ENCODE data around the gene MERTK. TPM values are rescaled to one million over a fixed set of nuclear protein-coding genes. Genes with fewer than 3 reads are reported as not detected.

Gene MERTK
- total and polyA plus RNA-seq, 2 of the 13 experiments (the other 11 are each of a cell fraction or from before 2014, with no cell fraction given) = 37.3 to 44.7 TPM

- TF ChIP-seq ZBTB38 (CRISPR knock-in tag; IDR thresholded peaks at IDR 0.05) = peak; percentile 74; the same call in 1 of the 2 replicates
- no peak for TF ChIP-seq CEBPB (IDR thresholded peaks at IDR 0.05; ENCODE audit: borderline replicate concordance, low read depth, low read length)
- no peak for TF ChIP-seq NR3C1 (CRISPR knock-in tag; IDR thresholded peaks at IDR 0.05)
- peak; percentile 88; the same call in 1 of the 2 replicates for TF ChIP-seq TFDP1 (CRISPR knock-in tag; IDR thresholded peaks at IDR 0.05; ENCODE audit: borderline replicate concordance)
- TF ChIP-seq ZNF501 (CRISPR knock-in tag; IDR thresholded peaks at IDR 0.05) = peak; percentile 96
- TF ChIP-seq ZMYM3 (CRISPR knock-in tag; IDR thresholded peaks at IDR 0.05) = peak; percentile 37; the same call in 1 of the 2 replicates
- peak; percentile 97 for TF ChIP-seq ZNF687 (CRISPR knock-in tag; IDR thresholded peaks at IDR 0.05)
- TF ChIP-seq PAX8 (CRISPR knock-in tag; IDR thresholded peaks at IDR 0.05; ENCODE audit: borderline replicate concordance) = peak; percentile 86; the same call in 1 of the 2 replicates
- no peak; the same call in 1 of the 2 replicates for TF ChIP-seq ZNF460 (CRISPR knock-in tag; IDR thresholded peaks at IDR 0.05; ENCODE audit: borderline replicate concordance)
- peak; percentile 96 for TF ChIP-seq KAT8 (CRISPR knock-in tag; IDR thresholded peaks at IDR 0.05)
- TF ChIP-seq ZBTB20 (CRISPR knock-in tag; IDR thresholded peaks at IDR 0.05; ENCODE audit: borderline replicate concordance, low read depth) = peak; percentile 87; the same call in 1 of the 2 replicates
- TF ChIP-seq SNAPC5 (CRISPR knock-in tag; IDR thresholded peaks at IDR 0.05; ENCODE audit: borderline replicate concordance) = no peak
- TF ChIP-seq ISX (CRISPR knock-in tag; conservative IDR thresholded peaks at IDR 0.05) = no peak
- TF ChIP-seq NFKBIZ (CRISPR knock-in tag; IDR thresholded peaks at IDR 0.05) = peak; percentile 72; the same call in 1 of the 2 replicates
- TF ChIP-seq SRF (IDR thresholded peaks at IDR 0.05; ENCODE audit: low read depth, low read length) = no peak
- TF ChIP-seq FOXO1 (CRISPR knock-in tag; IDR thresholded peaks at IDR 0.05) = no peak; the same call in 1 of the 2 replicates
- TF ChIP-seq ZNF75D (CRISPR knock-in tag; IDR thresholded peaks at IDR 0.05; ENCODE audit: borderline replicate concordance) = no peak
- no peak for TF ChIP-seq NR2F1 (CRISPR knock-in tag; IDR thresholded peaks at IDR 0.05)
- peak; percentile 98 for TF ChIP-seq ZNF816 (CRISPR knock-in tag; IDR thresholded peaks at IDR 0.05; ENCODE audit: borderline replicate concordance)
- TF ChIP-seq GABPB1 (CRISPR knock-in tag; IDR thresholded peaks at IDR 0.05) = peak; percentile 88
- no peak for TF ChIP-seq ZNF749 (CRISPR knock-in tag; IDR thresholded peaks at IDR 0.05; ENCODE audit: borderline replicate concordance)
- no peak for TF ChIP-seq HMG20B (CRISPR knock-in tag; conservative IDR thresholded peaks at IDR 0.05)
- peak; percentile 47; the same call in 1 of the 2 replicates for TF ChIP-seq FOXA3 (CRISPR knock-in tag; IDR thresholded peaks at IDR 0.05)
These were observed 14.5 kb upstream of the MERTK start, which contains the start of gene ANAPC1 (continued) for GRCh38 chr2:111883661-111884591.
